DMS153 treated with DMSO at 0.1 percent for 48 hours (cell line): ENCODE measurements around the gene ATPAF2.
"Not testable (repeated sequence)": the region's sequence is repeated elsewhere in the genome, so short reads cannot be mapped to it uniquely, and the experiment has no call there.

Source experiments
- DNase-seq: peaks from one replicate; lab custom pipeline; 2025; ENCODE audit not compliant: unreplicated experiment; lab: John Stamatoyannopoulos, UW

ATPAF2 gene

DNA sequence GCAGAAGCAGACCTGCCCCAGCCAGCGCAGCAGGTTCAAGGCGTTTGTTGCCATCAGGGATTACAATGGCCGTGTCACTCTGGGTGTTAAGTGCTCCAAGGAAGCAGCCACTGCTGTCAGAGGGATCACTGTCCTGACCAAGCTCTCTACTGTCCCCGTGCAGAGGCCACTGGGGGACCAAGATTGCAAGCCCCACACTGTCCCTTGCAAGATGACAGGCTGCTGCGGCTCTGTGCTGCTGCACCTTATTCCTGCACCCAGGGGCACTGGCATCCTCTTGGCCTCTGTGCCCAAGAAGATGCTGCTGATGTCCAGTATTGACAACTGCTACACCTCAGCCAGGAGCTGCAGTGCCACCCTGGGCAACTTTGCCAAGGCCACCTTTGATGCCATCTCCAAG is 27.7 kb downstream of the ATPAF2 start:
- DNase-seq = no peak

DNA sequence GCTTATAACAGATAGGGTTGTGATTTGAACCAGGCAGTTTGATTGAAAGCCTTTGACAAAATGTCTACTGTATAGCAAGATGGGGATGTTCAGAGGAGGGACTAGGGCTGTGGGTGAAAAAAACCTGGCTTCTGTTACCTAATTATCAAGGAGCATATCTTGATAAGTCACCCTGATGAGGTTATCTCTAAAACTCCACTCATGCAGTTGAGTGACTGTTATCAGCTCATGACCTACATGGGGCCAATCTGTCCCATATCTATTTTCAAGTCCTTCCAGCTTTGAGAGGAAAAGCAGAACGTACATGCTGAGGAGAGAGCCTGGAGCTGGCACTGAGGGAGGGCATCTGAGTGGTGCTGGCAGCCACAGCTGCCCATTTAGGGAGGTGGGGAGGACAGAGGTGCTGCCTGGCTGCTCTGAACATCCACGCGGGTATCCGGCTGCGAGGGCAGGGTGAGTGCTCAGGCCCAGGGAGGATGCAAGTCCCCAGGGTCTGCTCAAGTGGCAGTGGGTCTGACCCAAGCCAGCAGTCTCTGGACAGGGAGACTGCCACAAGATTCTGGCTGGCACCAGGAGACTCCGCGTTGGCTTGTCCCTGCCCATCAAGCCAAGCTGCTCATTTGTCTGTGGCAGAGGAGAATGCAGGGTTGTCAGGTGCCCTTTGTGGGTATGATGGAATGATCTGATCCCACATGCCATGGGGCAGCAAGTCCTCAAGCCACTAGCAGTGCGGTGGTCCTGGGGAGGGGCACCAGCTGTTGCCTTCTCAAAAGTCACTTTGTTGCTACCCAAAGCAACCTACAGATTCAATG is 29.2 kb downstream of the ATPAF2 start:
- DNase-seq = no peak

DNA sequence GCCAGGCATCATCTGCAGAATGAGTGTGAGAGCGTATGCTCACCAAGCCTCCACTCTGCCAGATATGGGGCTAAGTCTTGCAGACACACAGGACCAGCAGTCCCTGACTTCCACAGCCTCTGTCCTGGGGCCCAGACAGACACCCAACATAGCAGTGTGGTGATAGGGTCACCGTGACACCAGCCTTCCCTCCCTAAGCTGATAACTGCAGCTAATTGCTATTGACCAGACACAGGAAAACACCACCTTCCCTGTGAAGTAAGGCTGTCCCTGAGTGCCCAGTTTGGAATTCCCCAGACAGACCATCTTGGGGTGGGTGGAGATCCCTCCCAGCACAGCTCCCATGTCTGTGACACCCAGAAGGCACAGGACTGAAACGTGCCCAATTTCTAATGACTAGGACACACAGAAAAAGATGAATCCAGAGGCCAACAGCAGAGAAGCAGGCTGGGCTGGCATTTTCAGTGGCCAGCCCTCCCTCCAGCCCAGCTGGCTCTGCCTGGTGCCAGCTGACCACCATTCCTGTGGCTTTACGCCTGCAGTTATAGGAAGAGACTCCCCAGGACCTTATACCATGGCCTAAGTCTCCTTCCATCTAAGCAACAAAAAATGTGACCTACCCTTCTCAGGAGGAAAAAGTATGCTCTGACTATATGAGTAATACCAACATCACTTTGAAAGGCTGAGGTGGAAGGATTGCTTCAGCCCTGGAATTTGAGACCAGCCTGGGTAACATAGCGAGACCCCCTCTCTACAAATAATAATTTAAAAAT is 30.3 kb downstream of the ATPAF2 start:
- no peak for DNase-seq

DNA sequence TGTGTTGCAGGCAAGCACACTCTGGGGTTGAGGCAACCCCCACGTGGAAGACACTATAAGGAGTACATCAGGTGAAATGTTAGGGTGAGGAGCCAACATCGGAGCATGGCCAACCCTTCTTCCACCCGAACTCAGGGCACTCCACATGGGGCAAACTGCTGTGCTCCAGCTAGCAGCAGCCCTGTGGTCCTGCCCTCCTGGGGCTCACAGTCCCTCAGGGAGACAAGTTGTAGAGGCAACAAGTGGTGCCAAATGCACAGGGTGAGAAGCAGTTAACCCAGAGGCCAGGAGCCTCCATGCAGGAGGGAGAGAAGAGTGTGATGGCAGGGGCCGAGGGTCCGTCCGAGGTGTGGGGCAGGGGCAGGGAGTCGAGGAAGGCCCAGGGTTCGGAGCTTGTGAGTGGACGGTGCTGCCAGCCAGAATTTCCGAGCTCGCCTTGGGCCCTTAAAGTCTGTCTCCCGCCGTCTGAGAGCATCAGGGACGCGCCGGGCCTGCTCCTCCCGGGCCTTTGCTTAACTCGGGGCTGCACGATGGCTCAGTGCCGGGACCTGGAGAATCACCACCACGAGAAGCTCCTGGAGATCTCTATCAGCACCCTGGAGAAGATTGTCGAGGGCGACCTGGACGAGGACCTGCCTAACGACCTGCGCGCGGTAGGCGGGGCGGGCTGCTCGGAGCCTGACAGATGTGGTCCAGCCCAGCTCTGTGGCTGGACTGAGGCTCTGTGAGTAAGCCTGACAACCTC is 32.3 kb downstream of the ATPAF2 start:
- DNase-seq = no peak

DNA sequence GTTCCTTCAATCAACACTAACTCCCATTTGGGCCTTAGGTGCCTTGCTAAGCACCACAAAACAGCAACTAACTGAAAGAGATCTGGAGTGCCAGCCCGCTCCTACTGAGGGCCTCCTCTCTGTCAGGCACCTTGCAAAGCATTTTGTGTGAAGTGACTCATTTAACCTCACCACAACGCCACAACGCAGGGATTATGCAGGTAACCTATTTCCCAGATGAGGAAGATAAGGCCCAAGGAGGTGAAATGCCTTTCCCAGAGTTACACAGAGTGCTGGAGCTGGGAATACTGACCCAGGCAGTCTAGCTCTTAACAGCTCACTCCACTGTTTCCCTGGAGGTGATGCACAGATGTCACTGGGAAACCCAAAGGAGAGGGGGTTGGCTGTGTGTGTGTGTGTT is 33.5 kb downstream of the ATPAF2 start:
- no peak for DNase-seq

DNA sequence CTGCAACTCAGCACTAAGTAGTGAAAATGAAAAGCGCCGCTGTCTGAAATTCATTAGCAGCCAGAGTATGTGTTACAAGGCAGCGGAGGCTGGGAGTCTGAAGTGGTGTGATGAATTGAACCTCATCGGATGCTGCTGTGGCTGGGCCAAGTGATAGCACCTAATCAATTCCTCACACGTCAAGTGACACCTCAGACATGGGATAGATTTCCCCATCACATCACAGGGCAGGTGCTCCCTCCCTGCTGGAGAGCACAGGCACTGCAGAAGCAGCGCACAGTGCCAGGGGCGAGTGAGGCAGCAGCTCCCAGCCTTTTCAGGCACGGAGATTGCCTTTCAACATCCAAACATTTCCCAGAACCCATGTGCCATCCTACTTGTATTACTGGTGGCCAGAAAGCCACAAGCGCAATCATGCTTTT is 34.1 kb downstream of the ATPAF2 start:
- DNase-seq = no peak

DNA sequence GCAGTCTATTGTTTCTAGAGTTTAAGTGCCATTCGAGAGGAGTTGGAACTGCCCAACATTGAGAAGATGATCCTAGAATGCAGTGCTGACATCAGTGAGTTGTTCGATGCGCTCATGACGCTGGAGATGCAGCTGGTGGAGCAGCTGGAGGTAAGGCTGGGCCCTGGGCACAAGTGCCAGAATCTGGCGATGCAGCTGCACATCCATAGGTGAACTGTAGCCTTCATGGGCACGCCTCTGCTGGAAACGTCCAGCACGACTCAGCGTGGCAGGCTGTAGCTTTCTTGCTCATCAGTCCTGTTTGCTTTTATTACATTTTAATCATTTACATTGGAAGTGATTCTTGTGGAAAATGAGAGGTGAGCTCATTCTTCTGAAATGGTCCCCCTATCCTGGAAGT is 34.6 kb downstream of the ATPAF2 start:
- DNase-seq = no peak

DNA sequence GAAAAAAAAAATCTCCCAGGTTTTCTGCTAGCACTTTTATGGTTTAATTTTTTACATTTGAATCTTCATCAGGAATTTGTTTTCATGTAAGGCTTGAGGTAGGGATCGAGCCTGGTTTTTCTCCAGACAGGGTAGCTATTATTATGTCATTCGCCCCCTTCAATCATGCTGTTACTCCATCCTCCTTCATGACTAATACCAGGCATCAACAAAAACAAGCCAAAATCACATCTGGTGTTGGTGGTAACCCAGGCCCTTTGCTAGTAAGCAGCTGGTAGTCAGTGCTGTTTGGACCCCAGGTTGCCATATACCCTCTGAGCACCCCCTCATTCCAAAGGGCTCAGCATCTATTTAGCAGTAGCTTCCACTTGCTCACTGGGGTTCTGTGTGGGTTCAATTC is 36.8 kb downstream of the ATPAF2 start:
- DNase-seq = no peak

DNA sequence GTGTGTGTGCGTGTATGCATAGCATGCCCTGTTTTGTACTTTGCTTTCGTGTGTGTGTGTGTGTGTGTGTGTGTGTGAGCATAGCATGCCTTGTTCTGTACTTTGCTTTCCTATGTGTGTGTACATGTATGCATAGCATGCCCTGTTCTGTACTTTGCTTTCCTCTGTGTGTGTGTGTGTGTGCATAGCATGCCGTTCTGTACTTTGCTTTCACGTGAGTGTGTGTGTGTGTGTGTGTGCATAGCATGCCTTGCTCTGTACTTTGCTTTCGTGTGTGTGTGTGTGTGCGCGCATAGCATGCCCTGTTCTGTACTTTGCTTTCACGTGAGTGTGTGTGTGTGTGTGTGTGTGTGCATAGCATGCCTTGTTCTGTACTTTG is 38.9 kb downstream of the ATPAF2 start:
- DNase-seq = no peak

DNA sequence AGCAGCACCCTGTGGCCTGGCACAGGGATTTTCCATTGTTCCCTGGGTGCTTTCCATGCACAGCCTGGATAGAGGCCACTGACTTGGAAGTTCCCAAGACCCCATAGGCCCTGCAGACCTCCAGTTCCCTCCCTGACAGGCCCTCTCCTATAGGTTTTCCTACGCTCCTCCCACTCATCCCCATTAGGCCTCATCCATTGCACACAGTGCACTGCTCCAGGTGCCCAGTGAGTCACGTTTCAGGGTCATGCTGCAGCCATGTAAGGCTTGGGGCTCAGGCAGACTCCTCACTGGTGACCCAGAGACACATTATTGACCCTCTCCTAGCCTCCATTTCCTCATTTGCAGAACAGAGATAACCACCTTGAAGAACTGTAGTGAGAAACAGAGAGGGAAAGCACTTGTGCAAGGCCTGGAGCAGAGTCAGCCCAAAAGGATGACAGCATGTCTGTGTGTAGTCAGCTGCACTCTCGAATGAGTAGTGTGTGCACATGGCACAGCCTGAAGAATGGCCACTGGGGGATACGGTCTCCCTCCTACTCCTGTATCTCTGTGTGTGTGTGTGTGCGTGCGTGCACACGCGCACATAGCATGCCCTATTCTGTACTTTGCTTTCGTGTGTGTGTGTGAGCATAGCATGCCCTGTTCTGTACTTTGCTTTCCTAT is 39.5 kb downstream of the ATPAF2 start:
- no peak for DNase-seq

DNA sequence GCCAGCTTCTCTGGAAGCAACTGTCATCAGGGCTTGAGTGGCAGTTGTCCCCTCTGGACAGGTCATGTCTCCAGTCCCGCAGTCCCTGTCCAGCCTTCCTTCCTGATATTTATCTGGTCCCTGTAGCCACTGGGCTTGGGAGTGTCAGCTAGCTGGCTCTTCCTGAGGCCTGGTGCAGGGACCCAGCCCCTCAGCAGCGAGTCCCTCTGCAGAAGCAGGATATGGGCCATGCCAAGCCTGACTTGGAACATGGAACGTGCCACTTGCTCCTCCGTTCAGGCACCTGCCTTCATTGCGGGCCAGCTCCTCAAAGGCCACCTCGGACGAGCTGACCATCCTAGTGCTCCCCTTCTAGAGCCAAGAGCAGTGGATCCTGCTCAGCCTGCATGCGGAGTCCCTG is 40.0 kb downstream of the ATPAF2 start:
- DNase-seq = no peak

DNA sequence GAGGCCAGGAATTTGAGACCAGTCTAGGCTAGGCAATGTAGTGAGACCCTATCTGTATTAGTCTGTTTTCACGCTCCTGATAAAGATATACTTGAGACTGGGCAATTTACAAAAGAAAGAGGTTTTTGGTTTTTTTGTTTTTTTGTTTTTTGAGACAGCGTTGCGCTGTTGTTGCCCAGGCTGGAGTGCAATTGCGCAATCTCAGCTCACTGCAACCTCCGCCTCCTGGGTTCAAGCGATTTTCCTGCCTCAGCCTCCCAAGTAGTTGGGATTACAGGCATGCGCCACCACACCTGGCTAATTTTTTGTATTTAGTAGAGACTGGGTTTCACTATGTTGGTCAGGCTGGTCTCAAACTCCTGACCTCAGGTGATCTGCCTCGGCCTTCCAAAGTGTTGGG is 43.1 kb downstream of the ATPAF2 start:
- not testable (repeated sequence) for DNase-seq

DNA sequence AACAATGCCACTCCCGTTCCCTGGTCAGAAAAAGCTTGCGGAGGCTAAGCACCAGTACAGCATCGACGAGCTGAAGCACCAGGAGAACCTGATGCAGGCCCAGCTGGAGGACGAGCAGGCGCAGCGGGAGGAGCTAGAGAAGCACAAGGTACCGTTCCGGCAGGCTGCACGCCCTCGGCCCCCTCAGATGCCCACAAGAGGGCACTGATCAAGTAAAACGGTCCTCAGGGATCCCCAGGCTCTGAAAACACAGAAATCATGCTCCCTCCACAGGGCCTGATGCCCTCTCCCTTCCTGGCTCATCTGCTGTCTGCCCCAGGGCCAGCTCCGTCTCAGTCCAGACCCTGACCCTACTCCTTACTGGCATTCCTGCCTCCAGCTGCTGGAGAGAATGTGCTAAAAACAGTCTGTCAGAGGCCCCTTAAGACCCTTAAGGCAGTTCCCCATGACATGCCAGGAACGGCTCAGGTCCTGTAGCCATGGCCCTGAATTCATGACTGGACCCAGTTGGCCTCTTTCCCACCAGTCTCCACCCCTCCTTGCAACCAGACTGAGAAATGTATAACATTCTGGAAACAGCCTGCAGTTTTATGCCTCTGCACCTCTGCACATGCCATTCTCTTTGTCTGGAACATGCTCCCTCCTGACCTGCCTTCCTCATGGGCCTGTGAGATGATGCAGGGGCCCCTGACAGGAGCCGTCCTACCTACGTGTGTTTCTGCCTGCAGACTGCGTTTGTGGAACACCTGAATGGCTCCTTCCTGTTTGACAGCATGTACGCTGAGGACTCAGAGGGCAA is 44.5 kb downstream of the ATPAF2 start:
- DNase-seq = no peak

DNA sequence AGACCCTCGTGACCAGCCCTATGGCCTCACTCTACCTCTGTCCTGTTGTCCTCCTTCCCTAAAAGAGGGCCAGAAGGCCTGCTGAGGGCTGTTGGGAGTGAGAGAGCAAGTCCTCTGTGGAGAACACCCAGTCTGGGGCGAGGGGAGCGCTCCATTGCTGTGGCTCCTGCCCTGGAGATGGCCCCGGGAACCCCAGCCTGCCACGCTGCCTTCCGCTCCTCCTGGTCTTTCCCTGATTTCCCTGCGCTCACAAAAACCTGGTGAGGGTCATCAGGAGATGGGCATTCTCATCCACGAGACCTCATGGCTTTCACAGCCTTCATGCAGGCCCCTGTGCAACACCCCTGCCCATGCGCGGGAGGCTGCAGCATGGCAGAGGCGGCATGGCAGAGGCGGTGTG is 45.1 kb downstream of the ATPAF2 start:
- no peak for DNase-seq

DNA sequence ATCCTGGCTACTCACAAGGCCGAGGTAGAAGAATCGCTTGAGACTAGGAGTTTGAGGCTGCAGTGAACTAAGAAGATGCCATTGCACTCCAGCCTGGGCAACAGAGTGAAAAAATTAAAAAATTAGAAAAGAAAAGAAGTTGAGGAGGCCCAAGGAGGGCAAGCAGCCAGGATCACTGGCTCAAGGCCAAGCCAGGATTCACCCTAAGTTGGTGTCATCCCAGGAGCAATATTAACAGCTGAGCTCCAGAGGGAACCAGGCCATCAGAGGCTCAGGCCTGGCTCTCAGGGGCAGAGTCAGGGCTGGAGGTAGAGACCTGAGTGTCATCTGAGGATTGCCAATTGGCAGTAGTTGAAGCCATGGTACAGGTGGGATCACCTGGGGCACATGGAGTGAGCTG is 45.6 kb downstream of the ATPAF2 start:
- no peak for DNase-seq

DNA sequence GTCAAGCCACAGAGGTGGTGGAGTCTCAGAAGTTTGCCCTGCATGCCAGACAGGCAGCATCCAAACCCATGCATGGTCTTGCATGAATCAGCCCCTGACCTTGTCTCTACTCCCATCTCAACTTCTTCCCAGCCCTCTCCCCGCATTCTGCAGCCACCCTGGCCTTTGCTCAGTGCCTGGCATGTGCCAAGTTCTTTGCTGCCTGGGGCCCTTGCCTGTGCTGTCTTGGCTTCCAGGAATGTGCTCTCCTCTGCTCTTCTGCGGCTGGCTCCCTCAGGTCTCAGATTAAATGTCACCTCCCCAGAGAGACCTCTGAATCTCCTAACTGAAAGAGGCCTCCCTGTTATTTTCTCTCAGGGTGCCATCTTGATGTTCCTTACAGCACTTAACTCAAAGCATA is 48.7 kb downstream of the ATPAF2 start:
- no peak for DNase-seq

DNA sequence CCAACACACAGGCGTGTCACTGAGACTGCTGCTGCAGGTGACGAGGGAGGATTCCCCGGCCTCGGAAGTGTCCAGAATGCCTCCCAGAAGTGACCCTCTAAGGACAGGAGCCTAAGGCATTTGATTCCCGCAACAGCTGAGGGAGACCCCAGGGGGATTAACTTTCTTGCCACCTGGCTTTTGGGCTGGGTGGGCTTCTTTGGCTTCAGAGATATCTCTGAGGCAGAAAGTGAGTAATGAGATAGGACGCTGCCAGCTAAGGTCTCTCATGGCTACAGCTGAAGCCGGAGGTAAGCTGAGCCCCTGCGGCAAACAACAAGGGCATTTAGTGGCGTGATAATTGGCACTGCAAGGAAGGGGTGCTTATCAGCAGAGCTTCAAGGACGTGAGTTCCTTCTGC is 49.4 kb downstream of the ATPAF2 start:
- DNase-seq = no peak

DNA sequence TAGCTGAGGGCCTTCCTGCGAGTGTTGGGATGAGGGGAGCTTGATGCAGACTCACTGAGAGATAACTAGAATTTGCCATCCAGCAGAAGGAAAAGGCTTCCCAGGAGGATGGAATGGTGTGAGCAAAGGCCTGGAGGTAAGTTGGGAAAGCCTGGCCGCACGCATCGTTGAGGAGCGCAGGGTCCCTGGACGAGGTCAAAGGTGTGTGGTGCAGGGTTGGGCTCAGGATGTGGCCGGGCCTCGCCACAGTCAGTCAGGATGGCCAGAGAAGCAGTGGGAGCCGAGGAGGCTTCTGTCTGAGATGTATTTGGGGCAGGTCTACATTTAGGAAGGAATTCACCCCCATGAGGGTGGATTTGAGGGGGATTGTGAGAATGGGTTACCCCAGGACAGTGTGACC is 49.9 kb downstream of the ATPAF2 start:
- DNase-seq = no peak

DNA sequence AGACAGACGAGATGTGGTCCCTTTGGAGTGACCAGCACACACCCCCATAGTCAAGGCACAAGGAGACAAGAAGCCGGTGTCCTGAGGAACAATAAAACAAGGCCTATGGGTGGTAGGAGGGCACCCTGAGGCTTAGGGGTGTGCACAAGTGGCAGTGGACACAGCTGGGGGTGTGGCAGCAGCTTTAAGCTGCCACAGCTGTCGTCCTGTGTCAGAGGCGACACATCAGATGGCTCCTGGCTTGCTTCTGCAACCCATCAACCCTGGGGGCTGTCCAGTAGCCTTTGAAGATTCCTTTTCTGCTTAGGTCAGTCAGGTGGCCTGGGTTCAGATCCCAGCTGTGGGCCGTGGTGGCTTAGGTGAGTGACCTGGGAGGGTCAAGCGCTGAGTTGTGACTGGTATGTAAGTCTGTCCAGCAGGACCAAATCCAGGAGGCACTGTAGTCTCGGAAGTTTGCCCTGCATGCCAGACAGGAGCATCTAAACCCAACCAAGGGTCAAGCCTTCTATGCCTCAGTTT is 50.5 kb downstream of the ATPAF2 start:
- DNase-seq = no peak

DNA sequence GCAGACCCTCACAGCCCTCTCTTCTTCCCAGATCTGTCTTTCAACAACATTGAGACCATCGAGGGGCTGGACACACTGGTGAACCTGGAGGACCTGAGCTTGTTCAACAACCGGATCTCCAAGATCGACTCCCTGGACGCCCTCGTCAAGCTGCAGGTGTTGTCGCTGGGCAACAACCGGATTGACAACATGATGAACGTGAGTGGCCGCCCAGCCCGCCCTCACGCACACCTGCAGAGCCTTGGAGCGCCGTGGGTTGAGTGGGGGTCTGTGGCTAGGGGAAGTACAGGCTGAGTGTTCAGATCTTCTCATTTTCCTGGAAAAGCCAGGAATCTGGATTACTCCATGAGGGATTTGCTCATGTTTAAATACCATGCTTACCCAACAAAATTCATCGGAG is 51.1 kb downstream of the ATPAF2 start:
- no peak for DNase-seq
